Retinal pigment epithelial cell (primary cell): ENCODE measurements around the gene PELO.

Experiments used
- DNase-seq: peaks from one replicate; pipeline ENCODE4 v3.0.0-alpha.2; 2010; ENCODE audit warnings: low read depth
- H3K4me3 ChIP-seq: 2 replicates; pipeline ENCODE4 v1.5.1; 2011; ENCODE audit warnings: mild to moderate bottlenecking, low read length, control low read depth, moderate library complexity
- CTCF ChIP-seq: conservative IDR thresholded peaks from 2 replicates; pipeline ENCODE4 v1.5.1; 2011; ENCODE audit warnings: low read depth, low read length, control low read depth, inconsistent platforms

The PELO gene

GRCh38 chr5:52759331-52759730 lies 28.4 kb upstream of the PELO start:
- H3K4me3 ChIP-seq = no peak overlapping the region
- TF ChIP-seq CTCF = no peak
- no peak for DNase-seq

GRCh38 chr5:52760695-52761366 lies 26.9 kb upstream of the PELO start:
- no peak for TF ChIP-seq CTCF
- H3K4me3 ChIP-seq = no peak overlapping the region
- DNase-seq = no peak

- no peak for TF ChIP-seq CTCF
- DNase-seq = no peak
- H3K4me3 ChIP-seq = no peak overlapping the region
These were observed 20.4 kb upstream of the PELO start for GRCh38 chr5:52767217-52767743.

GRCh38 chr5:52767766-52768480 lies 19.8 kb upstream of the PELO start:
- H3K4me3 ChIP-seq = no peak overlapping the region
- no peak for DNase-seq
- TF ChIP-seq CTCF = no peak

GRCh38 chr5:52769061-52769460 lies 18.7 kb upstream of the PELO start:
- no peak overlapping the region for H3K4me3 ChIP-seq
- TF ChIP-seq CTCF = no peak
- DNase-seq = no peak

- no peak overlapping the region for H3K4me3 ChIP-seq
- no peak for DNase-seq
- no peak for TF ChIP-seq CTCF
These were observed 17.3 kb upstream of the PELO start for GRCh38 chr5:52770287-52770939.
